Measurements from ENCODE around the gene CD79A.

DNA sequence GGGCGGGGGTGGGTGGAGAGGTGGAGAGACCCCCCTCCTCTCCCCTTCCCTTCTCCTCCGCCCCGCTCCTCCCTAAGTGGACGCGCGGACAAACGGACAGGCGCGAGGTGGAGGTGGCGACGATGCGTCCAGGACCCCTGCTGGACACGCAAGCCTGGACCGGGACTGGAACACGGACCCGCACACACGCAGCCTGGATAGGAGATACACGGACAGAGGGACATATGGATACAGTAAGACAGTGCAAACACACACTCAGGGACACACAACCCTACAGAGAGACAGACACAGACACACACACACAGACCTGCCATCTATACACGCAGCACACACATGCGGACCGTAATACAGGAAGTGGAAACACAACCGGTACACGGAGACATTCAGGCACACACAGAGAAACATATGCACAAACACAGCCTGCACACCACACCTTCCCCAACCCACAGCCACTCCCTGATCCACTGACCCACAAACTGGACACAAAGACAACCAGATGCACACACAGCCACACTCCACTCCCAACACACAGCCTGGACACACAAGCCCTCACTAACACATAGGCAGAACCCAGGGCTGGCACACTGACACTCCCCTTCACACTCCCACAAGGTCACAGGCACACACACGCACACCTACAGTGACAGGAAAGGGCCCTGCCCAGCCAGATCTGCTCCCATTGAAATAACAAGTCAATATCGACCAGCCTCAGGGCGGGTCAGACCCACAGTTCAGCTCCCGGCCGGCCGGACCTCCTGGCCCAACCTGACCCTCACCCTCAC is 51.9 kb downstream of the CD79A start:
- TF ChIP-seq, protein P1, sequence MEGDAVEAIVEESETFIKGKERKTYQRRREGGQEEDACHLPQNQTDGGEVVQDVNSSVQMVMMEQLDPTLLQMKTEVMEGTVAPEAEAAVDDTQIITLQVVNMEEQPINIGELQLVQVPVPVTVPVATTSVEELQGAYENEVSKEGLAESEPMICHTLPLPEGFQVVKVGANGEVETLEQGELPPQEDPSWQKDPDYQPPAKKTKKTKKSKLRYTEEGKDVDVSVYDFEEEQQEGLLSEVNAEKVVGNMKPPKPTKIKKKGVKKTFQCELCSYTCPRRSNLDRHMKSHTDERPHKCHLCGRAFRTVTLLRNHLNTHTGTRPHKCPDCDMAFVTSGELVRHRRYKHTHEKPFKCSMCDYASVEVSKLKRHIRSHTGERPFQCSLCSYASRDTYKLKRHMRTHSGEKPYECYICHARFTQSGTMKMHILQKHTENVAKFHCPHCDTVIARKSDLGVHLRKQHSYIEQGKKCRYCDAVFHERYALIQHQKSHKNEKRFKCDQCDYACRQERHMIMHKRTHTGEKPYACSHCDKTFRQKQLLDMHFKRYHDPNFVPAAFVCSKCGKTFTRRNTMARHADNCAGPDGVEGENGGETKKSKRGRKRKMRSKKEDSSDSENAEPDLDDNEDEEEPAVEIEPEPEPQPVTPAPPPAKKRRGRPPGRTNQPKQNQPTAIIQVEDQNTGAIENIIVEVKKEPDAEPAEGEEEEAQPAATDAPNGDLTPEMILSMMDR (IDR thresholded peaks at IDR 0.05): no peak
- TF ChIP-seq POLR2A (IDR thresholded peaks at IDR 0.05): no peak

Measured in esophagus squamous epithelium (tissue), 4 donors.